Measurements from ENCODE around the gene JAZF1. TPM values are rescaled to one million over a fixed set of nuclear protein-coding genes. Genes with fewer than 3 reads are reported as not detected.

The JAZF1 gene
- polyA plus RNA-seq, 1 donor from 2014 or later = 13.7 TPM

GRCh38 chr7:28067171-28067570 lies 113.4 kb downstream of the JAZF1 start:
- Mint-ChIP-seq H3K27me3 (no peaks in the 10 kb centered on the region), H3K36me3 (peaks cover 4% of the 10 kb centered on the region), H3K4me1 (peaks cover 5 to 29% (median 17%) of the 10 kb centered on the region in 3 donors), H3K4me3 (no peak overlapping the region), H3K9me3 (no peaks in the 10 kb centered on the region), H3K27ac (no peak overlapping the region)

- Mint-ChIP-seq H3K27me3 (no peaks in the 10 kb centered on the region), H3K36me3 (peaks cover 4% of the 10 kb centered on the region), H3K4me3 (no peak overlapping the region), H3K27ac (no peak overlapping the region), H3K4me1 (peaks cover 9 to 30% (median 17%) of the 10 kb centered on the region in 3 donors), H3K9me3 (no peaks in the 10 kb centered on the region)
These were observed 114.8 kb downstream of the JAZF1 start for GRCh38 chr7:28065721-28066285.

- Mint-ChIP-seq H3K27ac (no peak overlapping the region), H3K4me3 (no peak overlapping the region), H3K9me3 (no peaks in the 10 kb centered on the region), H3K4me1 (peaks cover 9 to 30% (median 15%) of the 10 kb centered on the region in 3 donors), H3K27me3 (no peaks in the 10 kb centered on the region), H3K36me3 (peaks cover 1% of the 10 kb centered on the region)
These were observed 115.3 kb downstream of the JAZF1 start for GRCh38 chr7:28065308-28065707.

- Mint-ChIP-seq H3K27me3 (no peaks in the 10 kb centered on the region), H3K36me3 (peaks cover 1% of the 10 kb centered on the region), H3K4me1 (peaks cover 9 to 30% (median 12%) of the 10 kb centered on the region in 3 donors), H3K27ac (peak overlapping the region in 1 of 3 donors; percentile 59), H3K9me3 (no peaks in the 10 kb centered on the region), H3K4me3 (no peak overlapping the region)
These were observed 116.2 kb downstream of the JAZF1 start for GRCh38 chr7:28064437-28064836.

- Mint-ChIP-seq H3K4me1 (peaks cover 9 to 20% (median 9%) of the 10 kb centered on the region in 3 donors), H3K36me3 (peaks cover 1% of the 10 kb centered on the region), H3K4me3 (no peak overlapping the region), H3K27me3 (no peaks in the 10 kb centered on the region), H3K27ac (peak overlapping the region in 1 of 3 donors; percentile 29), H3K9me3 (no peaks in the 10 kb centered on the region)
These were observed 118.2 kb downstream of the JAZF1 start for GRCh38 chr7:28062197-28062991.

GRCh38 chr7:28061824-28062196 lies 118.8 kb downstream of the JAZF1 start:
- peaks cover 9 to 21% (median 9%) of the 10 kb centered on the region in 3 donors for H3K4me1 Mint-ChIP-seq
- no peak overlapping the region for H3K27ac Mint-ChIP-seq
- no peaks in the 10 kb centered on the region for H3K9me3 Mint-ChIP-seq
- H3K36me3 Mint-ChIP-seq = peaks cover 1% of the 10 kb centered on the region
- H3K27me3 Mint-ChIP-seq = no peaks in the 10 kb centered on the region
- peak overlapping the region in 1 of 4 donors; percentile 60 for H3K4me3 Mint-ChIP-seq

- no peak overlapping the region for H3K4me3 Mint-ChIP-seq
- peaks cover 3% of the 10 kb centered on the region for H3K36me3 Mint-ChIP-seq
- H3K4me1 Mint-ChIP-seq = peaks cover 10 to 25% (median 12%) of the 10 kb centered on the region in 3 donors
- no peak overlapping the region for H3K27ac Mint-ChIP-seq
- no peaks in the 10 kb centered on the region for H3K9me3 Mint-ChIP-seq
- no peaks in the 10 kb centered on the region for H3K27me3 Mint-ChIP-seq
These were observed 120.1 kb downstream of the JAZF1 start for GRCh38 chr7:28060371-28060950.

GRCh38 chr7:28055161-28055544 lies 125.4 kb downstream of the JAZF1 start:
- H3K27ac Mint-ChIP-seq = peak overlapping the region in 1 of 3 donors; percentile 48
- H3K4me3 Mint-ChIP-seq = peak overlapping the region in 1 of 4 donors; percentile 6
- no peaks in the 10 kb centered on the region for H3K27me3 Mint-ChIP-seq
- no peaks in the 10 kb centered on the region for H3K9me3 Mint-ChIP-seq
- peaks cover 7% of the 10 kb centered on the region for H3K36me3 Mint-ChIP-seq
- peaks cover 11 to 25% (median 19%) of the 10 kb centered on the region in 3 donors for H3K4me1 Mint-ChIP-seq

GRCh38 chr7:28054531-28055160 lies 125.9 kb downstream of the JAZF1 start:
- no peak overlapping the region for H3K4me3 Mint-ChIP-seq

GRCh38 chr7:28052933-28053332 lies 127.7 kb downstream of the JAZF1 start:
- no peak overlapping the region for H3K4me3 Mint-ChIP-seq
- H3K4me1 Mint-ChIP-seq = peaks cover 11 to 25% (median 19%) of the 10 kb centered on the region in 3 donors
- H3K27ac Mint-ChIP-seq = no peak overlapping the region
- no peaks in the 10 kb centered on the region for H3K27me3 Mint-ChIP-seq
- peaks cover 9% of the 10 kb centered on the region for H3K36me3 Mint-ChIP-seq
- no peaks in the 10 kb centered on the region for H3K9me3 Mint-ChIP-seq

More at GRCh38 chr7:28054531-28055160, 125.9 kb downstream of the JAZF1 start:
- Mint-ChIP-seq H3K27ac (peak overlapping the region in 1 of 3 donors; percentile 59), H3K4me1 (peaks cover 11 to 25% (median 19%) of the 10 kb centered on the region in 3 donors), H3K27me3 (no peaks in the 10 kb centered on the region), H3K36me3 (peaks cover 7% of the 10 kb centered on the region), H3K9me3 (no peaks in the 10 kb centered on the region)

- H3K27ac Mint-ChIP-seq = no peak overlapping the region
- peaks cover 10 to 13% (median 11%) of the 10 kb centered on the region in 3 donors for H3K4me1 Mint-ChIP-seq
These were observed 131.9 kb downstream of the JAZF1 start for GRCh38 chr7:28048694-28049093.

GRCh38 chr7:28046035-28046434 lies 134.6 kb downstream of the JAZF1 start:
- H3K4me1 Mint-ChIP-seq = peaks cover 6 to 7% (median 7%) of the 10 kb centered on the region in 3 donors
- no peaks in the 10 kb centered on the region for H3K27me3 Mint-ChIP-seq
- no peak overlapping the region for H3K4me3 Mint-ChIP-seq
- no peak overlapping the region for H3K27ac Mint-ChIP-seq
- H3K9me3 Mint-ChIP-seq = peaks cover 0 to 2% (median 0%) of the 10 kb centered on the region in 3 donors
- H3K36me3 Mint-ChIP-seq = peaks cover 13% of the 10 kb centered on the region

More at GRCh38 chr7:28048694-28049093, 131.9 kb downstream of the JAZF1 start:
- no peak overlapping the region for H3K4me3 Mint-ChIP-seq
- H3K9me3 Mint-ChIP-seq = no peaks in the 10 kb centered on the region
- H3K27me3 Mint-ChIP-seq = no peaks in the 10 kb centered on the region
- peaks cover 14% of the 10 kb centered on the region for H3K36me3 Mint-ChIP-seq

GRCh38 chr7:28045592-28045991 lies 135.0 kb downstream of the JAZF1 start:
- Mint-ChIP-seq H3K27me3 (no peaks in the 10 kb centered on the region), H3K36me3 (peaks cover 13% of the 10 kb centered on the region), H3K27ac (no peak overlapping the region), H3K9me3 (peaks cover 0 to 2% (median 0%) of the 10 kb centered on the region in 3 donors), H3K4me1 (peaks cover 6 to 7% (median 7%) of the 10 kb centered on the region in 3 donors), H3K4me3 (no peak overlapping the region)

GRCh38 chr7:28044825-28045224 lies 135.8 kb downstream of the JAZF1 start:
- peaks cover 6 to 10% (median 7%) of the 10 kb centered on the region in 3 donors for H3K4me1 Mint-ChIP-seq
- peaks cover 13% of the 10 kb centered on the region for H3K36me3 Mint-ChIP-seq
- no peaks in the 10 kb centered on the region for H3K27me3 Mint-ChIP-seq
- H3K27ac Mint-ChIP-seq = no peak overlapping the region
- H3K9me3 Mint-ChIP-seq = peaks cover 0 to 2% (median 0%) of the 10 kb centered on the region in 3 donors
- peak overlapping the region in 1 of 4 donors; percentile 15 for H3K4me3 Mint-ChIP-seq

- no peak overlapping the region for H3K4me3 Mint-ChIP-seq
- H3K4me1 Mint-ChIP-seq = peaks cover 6 to 12% (median 9%) of the 10 kb centered on the region in 3 donors
- H3K27me3 Mint-ChIP-seq = no peaks in the 10 kb centered on the region
- peaks cover 0 to 2% (median 0%) of the 10 kb centered on the region in 3 donors for H3K9me3 Mint-ChIP-seq
- H3K27ac Mint-ChIP-seq = no peak overlapping the region
- H3K36me3 Mint-ChIP-seq = peaks cover 8% of the 10 kb centered on the region
These were observed 137.9 kb downstream of the JAZF1 start for GRCh38 chr7:28042721-28043120.
